SK-N-SH (cell line): ENCODE data around the gene RAI2. TPM values are rescaled to one million over a fixed set of nuclear protein-coding genes. Genes with fewer than 3 reads are reported as not detected.

Experiments
- CTCF ChIA-PET: fragments of 300-600, 350-600 bp; formaldehyde crosslinking; extraction: SDS; loops from one replicate; lab custom pipeline; 2021; lab: Yijun Ruan, JAX
- POLR2A ChIA-PET: fragments of 350-600 bp; sonication (Branson Sonifier 250); formaldehyde crosslinking; extraction: SDS; loops from one replicate; lab custom pipeline; 2020; ENCODE audit warnings: antibody characterized with exemption, inconsistent platforms; lab: Yijun Ruan, JAX
- DNase-seq: peaks from one replicate; pipeline ENCODE4 v3.0.0; 2012
- H2AFZ ChIP-seq: fragments of 200-600 bp; sonication (generic); 2 replicates; pipeline ENCODE4 v1.8.1; 2016; ENCODE audit warnings: antibody characterized with exemption, mild to moderate bottlenecking, low read depth
- H3F3A ChIP-seq: fragments of 200-600 bp; sonication (generic); replicated peaks from 2 replicates; pipeline ENCODE3; 2016; ENCODE audit warnings: antibody characterized with exemption, mild to moderate bottlenecking; ENCODE audit not compliant: insufficient read depth
- H3K27ac ChIP-seq, 2 experiments: fragments of 200-500 bp in 1 of 2; fragments of 200-600 bp in 1 of 2; sonication (Bioruptor generic) in 1 of 2; sonication (generic), shearing (Covaris generic) in 1 of 2; 2 replicates each; pipeline versions ENCODE4 v1.5.1 to v1.6.1; 2014 to 2016; ENCODE audit warnings: low read depth in 2 of 2, inconsistent platforms in 1 of 2, low read length in 1 of 2, mild to moderate bottlenecking in 1 of 2, mixed read lengths in 1 of 2
- H3K27me3 ChIP-seq: fragments of 200-600 bp; sonication (generic), shearing (Covaris generic); 2 replicates; pipeline ENCODE4 v1.6.1; 2016; ENCODE audit warnings: mixed run types; ENCODE audit not compliant: insufficient read depth
- H3K36me3 ChIP-seq, 2 experiments: fragments of 200-500 bp in 1 of 2; fragments of 200-600 bp in 1 of 2; sonication (Bioruptor generic) in 1 of 2; sonication (generic) in 1 of 2; replicated peaks in 1 of 2; 2 replicates each; pipeline versions ENCODE3 to v1.5.1; 2014 to 2016; ENCODE audit warnings: low read length in 1 of 2, mild to moderate bottlenecking in 1 of 2; ENCODE audit not compliant: insufficient read depth in 2 of 2, control insufficient read depth in 1 of 2
- H3K4me1 ChIP-seq, 2 experiments: fragments of 200-500 bp in 1 of 2; fragments of 200-600 bp in 1 of 2; sonication (Bioruptor generic) in 1 of 2; sonication (generic), shearing (Covaris generic) in 1 of 2; 2 replicates each; pipeline versions ENCODE4 v1.5.1 to v1.6.1; 2014 to 2016; ENCODE audit warnings: low read depth in 1 of 2, low read length in 1 of 2, mixed run types in 1 of 2; ENCODE audit not compliant: insufficient read depth in 2 of 2, control insufficient read depth in 1 of 2
- H3K4me2 ChIP-seq: fragments of 200-600 bp; sonication (generic), shearing (Covaris generic); 2 replicates; pipeline ENCODE4 v1.6.1; 2017; ENCODE audit warnings: mixed run types
- H3K4me3 ChIP-seq, 2 experiments: fragments of 200-500 bp in 1 of 2; fragments of 200-600 bp in 1 of 2; sonication (Bioruptor generic) in 1 of 2; sonication (generic), shearing (Covaris generic) in 1 of 2; 2 replicates each; pipeline versions ENCODE4 v1.5.1 to v1.8.1; 2014 to 2016; ENCODE audit warnings: low read depth in 2 of 2, inconsistent platforms in 1 of 2, low read length in 1 of 2, mild to moderate bottlenecking in 1 of 2, mixed read lengths in 1 of 2, moderate library complexity in 1 of 2
- H3K79me2 ChIP-seq: fragments of 200-600 bp; sonication (generic); 2 replicates; pipeline ENCODE4 v1.8.1; 2017; ENCODE audit warnings: mild to moderate bottlenecking; ENCODE audit not compliant: insufficient read depth
- H3K9ac ChIP-seq: fragments of 200-600 bp; sonication (generic); 2 replicates; pipeline ENCODE4 v1.6.1; 2017; ENCODE audit warnings: mixed run types
- H3K9me2 ChIP-seq: fragments of 200-600 bp; sonication (generic); 2 replicates; pipeline ENCODE4 v1.6.1; 2017; ENCODE audit warnings: mixed run types
- H3K9me3 ChIP-seq: fragments of 200-600 bp; sonication (generic); 2 replicates; pipeline ENCODE4 v1.6.1; 2017; ENCODE audit warnings: mixed run types, mild to moderate bottlenecking, moderate library complexity
- H4K20me1 ChIP-seq: fragments of 200-600 bp; sonication (generic); 2 replicates; pipeline ENCODE4 v1.6.1; 2017; ENCODE audit warnings: mild to moderate bottlenecking, mixed run types; ENCODE audit not compliant: insufficient read depth
- CHD2 ChIP-seq: fragments of 150-350 bp; IDR thresholded peaks from 2 replicates; pipeline ENCODE4 v1.6.1; 2018; ENCODE audit warnings: low read length; ENCODE audit not compliant: partially characterized antibody
- EP300 ChIP-seq, 2 experiments: IDR thresholded peaks; 2 replicates each; pipeline versions ENCODE4 v1.4.0 to v1.6.1; 2012; ENCODE audit warnings: borderline replicate concordance in 1 of 2, low read depth in 1 of 2, low read length in 1 of 2
- FOXM1 ChIP-seq: IDR thresholded peaks from 2 replicates; pipeline ENCODE4 v1.4.0; 2012; ENCODE audit warnings: low read depth, mild to moderate bottlenecking
- GABPA ChIP-seq: IDR thresholded peaks from 2 replicates; pipeline ENCODE4 v1.4.0; 2012; ENCODE audit warnings: low read depth, mild to moderate bottlenecking
- IRF3 ChIP-seq: fragments of 150-350 bp; IDR thresholded peaks from 2 replicates; pipeline ENCODE4 v1.6.1; 2016; ENCODE audit warnings: mild to moderate bottlenecking, low read depth, low read length
- JUND ChIP-seq: IDR thresholded peaks from 2 replicates; pipeline ENCODE4 v1.4.0; 2012
- MEF2A ChIP-seq: IDR thresholded peaks from 2 replicates; pipeline ENCODE4 v1.4.0; 2012; ENCODE audit warnings: low read depth, borderline replicate concordance
- NFIC ChIP-seq: IDR thresholded peaks from 2 replicates; pipeline ENCODE4 v1.4.0; 2012; ENCODE audit warnings: borderline replicate concordance
- NRF1 ChIP-seq: IDR thresholded peaks from 2 replicates; pipeline ENCODE4 v1.6.1; 2012; ENCODE audit warnings: low read depth, mild to moderate bottlenecking, low read length
- POLR2AphosphoS5 ChIP-seq: IDR thresholded peaks from 2 replicates; pipeline ENCODE4 v1.6.1; 2012; ENCODE audit warnings: low read depth, low read length
- RCOR1 ChIP-seq: fragments of 150-350 bp; IDR thresholded peaks from 2 replicates; pipeline ENCODE4 v1.6.1; 2017; ENCODE audit warnings: antibody characterized with exemption, low read length
- REST ChIP-seq: IDR thresholded peaks from 2 replicates; pipeline ENCODE4 v1.6.1; 2012; ENCODE audit warnings: mild to moderate bottlenecking, low read depth, low read length, moderate library complexity
- RXRA ChIP-seq: IDR thresholded peaks from 2 replicates; pipeline ENCODE4 v1.4.0; 2012; ENCODE audit warnings: low read depth, mild to moderate bottlenecking, borderline replicate concordance
- SIN3A ChIP-seq: IDR thresholded peaks from 2 replicates; pipeline ENCODE4 v1.6.1; 2012; ENCODE audit warnings: low read depth, mild to moderate bottlenecking, low read length, moderate library complexity, borderline replicate concordance
- SMC3 ChIP-seq: IDR thresholded peaks from 2 replicates; pipeline ENCODE4 v1.6.1; 2012; ENCODE audit warnings: low read depth, low read length, improper control_type of control experiment
- TEAD4 ChIP-seq: IDR thresholded peaks from 2 replicates; pipeline ENCODE4 v1.4.0; 2012; ENCODE audit warnings: mild to moderate bottlenecking, borderline replicate concordance; ENCODE audit not compliant: insufficient read depth
- YY1 ChIP-seq: IDR thresholded peaks from 2 replicates; pipeline ENCODE4 v1.4.0; 2012; ENCODE audit warnings: low read depth, mild to moderate bottlenecking
- whole genome bisulfite sequencing: methylation state at CpG from one replicate; pipeline ENCODE4 v1.1.6; 2017; ENCODE audit warnings: low lambda C conversion rate; 5-methylcytosine and 5-hydroxymethylcytosine counted together
- polyA plus RNA-seq, 3 experiments: library from polyadenylated mRNA; depleted of rRNA; stranded (reverse); fragments of >200 nt; gene quantifications; 2 replicates each; pipeline ENCODE4 v1.2.3, GENCODE V29; 2012
- TF ChIP-seq, protein P1 (sequence below): IDR thresholded peaks from 2 replicates; pipeline ENCODE4 v1.4.0; 2012; ENCODE audit warnings: low read depth
- TF ChIP-seq, protein P2 (sequence below): IDR thresholded peaks from 2 replicates; pipeline ENCODE4; 2012

RAI2 gene
- polyA plus RNA-seq, 1 of the 3 experiments (the other 2 are of a cell fraction) = 0.07 TPM

DNA sequence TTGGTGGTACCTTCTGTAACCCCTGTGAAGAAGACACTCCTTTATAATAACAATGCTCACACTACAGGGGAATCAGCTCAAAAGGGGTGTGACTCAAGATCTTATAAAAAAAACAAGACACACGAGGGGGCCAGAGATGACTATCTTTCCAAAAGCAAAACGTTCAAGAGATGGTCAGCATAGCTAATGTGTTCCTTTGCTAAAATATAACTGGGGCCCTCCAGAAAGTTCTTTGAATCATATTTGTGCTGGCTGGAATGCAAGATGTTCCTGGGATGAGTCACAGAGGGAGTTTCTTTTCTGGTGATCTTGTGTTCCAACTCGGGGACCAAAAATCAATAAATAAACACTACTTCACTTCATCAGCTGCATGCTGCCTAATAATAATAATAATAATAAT lies 46.5 kb downstream of the RAI2 start:
- no peaks in the 10 kb centered on the region for H4K20me1 ChIP-seq
- no peaks in the 10 kb centered on the region; the same call in 1 of the 2 replicates for H3K27me3 ChIP-seq
- 0 out of 2 replicates have a peak overlapping the region, but pooled peaks have one; percentile 28 for H3K4me2 ChIP-seq
- no peaks in the 10 kb centered on the region for H3F3A ChIP-seq
- no peak overlapping the region for H3K9ac ChIP-seq
- DNase-seq = no peak
- no peaks in the 10 kb centered on the region for H3K4me1 ChIP-seq
- no peak overlapping the region for H3K4me3 ChIP-seq
- no peak for TF ChIP-seq NRF1
- H3K27ac ChIP-seq = no peak overlapping the region
- no peaks in the 10 kb centered on the region for H3K9me3 ChIP-seq
- no peaks in the 10 kb centered on the region for H3K36me3 ChIP-seq
- H2AFZ ChIP-seq = no peak overlapping the region
- no peaks in the 10 kb centered on the region for H3K9me2 ChIP-seq
- no peaks in the 10 kb centered on the region for H3K79me2 ChIP-seq
- ChIA-PET CTCF (interaction anchor here (1.8 to 4.3 kb wide), 3 partner anchors 15 to 395 kb away, joined by 4 to 12 read pairs (median 8); no protein-coding TSS in a partner anchor), POLR2A (no interaction called here)
- WGBS = 6% methylated on average over 3 of the region's 3 CpGs

DNA sequence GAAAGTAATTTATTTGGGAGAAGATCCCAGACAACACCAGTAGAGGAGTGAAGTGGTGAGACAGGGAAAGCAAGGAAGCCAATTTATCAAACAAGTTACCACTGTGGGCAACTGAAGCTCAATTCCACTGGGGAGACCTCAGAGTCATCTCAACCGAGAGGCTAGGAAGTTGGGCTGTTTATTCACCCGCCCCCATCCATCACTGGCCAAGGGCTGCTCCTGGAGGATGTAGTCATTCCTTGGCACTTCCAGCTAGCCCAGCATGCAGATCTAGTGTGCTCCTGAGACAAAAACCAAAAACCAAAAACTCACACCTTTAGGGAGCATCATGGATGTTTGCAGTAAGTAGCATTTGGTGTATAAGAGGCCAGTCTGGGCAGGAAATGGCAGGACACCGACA lies 47.0 kb downstream of the RAI2 start:
- no peak for DNase-seq
- Histone ChIP-seq H3K4me1 (no peaks in the 10 kb centered on the region), H3K79me2 (no peaks in the 10 kb centered on the region), H3K9me2 (no peaks in the 10 kb centered on the region), H4K20me1 (no peaks in the 10 kb centered on the region), H3K4me3 (no peak overlapping the region), H3F3A (no peaks in the 10 kb centered on the region), H3K9ac (no peak overlapping the region), H3K4me2 (0 out of 2 replicates have a peak overlapping the region, but pooled peaks have one; percentile 28), H3K36me3 (no peaks in the 10 kb centered on the region), H3K27me3 (no peaks in the 10 kb centered on the region; the same call in 1 of the 2 replicates), H3K27ac (no peak overlapping the region), H3K9me3 (no peaks in the 10 kb centered on the region), H2AFZ (no peak overlapping the region)
- POLR2A ChIA-PET = no interaction called here
- WGBS = 48% methylated on average over 3 of the region's 3 CpGs
- TF ChIP-seq SMC3 (no peak), CHD2 (no peak), YY1 (no peak), RXRA (no peak), GABPA (no peak)
- TF ChIP-seq, protein P1, sequence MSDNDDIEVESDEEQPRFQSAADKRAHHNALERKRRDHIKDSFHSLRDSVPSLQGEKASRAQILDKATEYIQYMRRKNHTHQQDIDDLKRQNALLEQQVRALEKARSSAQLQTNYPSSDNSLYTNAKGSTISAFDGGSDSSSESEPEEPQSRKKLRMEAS = no peak
- CTCF ChIA-PET = interaction anchor here (1.5 to 4.3 kb wide), 4 partner anchors 15 to 396 kb away, joined by 3 to 12 read pairs (median 8); no protein-coding TSS in a partner anchor

- Histone ChIP-seq H3F3A (no peaks in the 10 kb centered on the region), H3K4me3 (no peak overlapping the region), H3K9ac (no peak overlapping the region), H2AFZ (no peak overlapping the region), H3K4me1 (no peaks in the 10 kb centered on the region), H3K36me3 (no peaks in the 10 kb centered on the region), H3K9me2 (no peaks in the 10 kb centered on the region), H3K79me2 (no peaks in the 10 kb centered on the region), H3K27ac (no peak overlapping the region), H3K27me3 (no peaks in the 10 kb centered on the region), H3K9me3 (no peaks in the 10 kb centered on the region), H3K4me2 (no peak overlapping the region), H4K20me1 (no peaks in the 10 kb centered on the region)
- DNase-seq = no peak
- 22% methylated on average over 3 of the region's 3 CpGs for WGBS
- CTCF ChIA-PET = interaction anchor here (0.8 to 4.3 kb wide), 17 partner anchors 10 to 565 kb away, joined by 3 to 12 read pairs (median 4); partner anchors contain the start of gene RAI2
- POLR2A ChIA-PET = no interaction called here
- no peak for TF ChIP-seq EP300 (IDR thresholded peaks at IDR 0.05; ENCODE audit: borderline replicate concordance in 1 of 2, low read depth in 1 of 2, low read length in 1 of 2)
- no peak for TF ChIP-seq SIN3A
- TF ChIP-seq, protein P2, sequence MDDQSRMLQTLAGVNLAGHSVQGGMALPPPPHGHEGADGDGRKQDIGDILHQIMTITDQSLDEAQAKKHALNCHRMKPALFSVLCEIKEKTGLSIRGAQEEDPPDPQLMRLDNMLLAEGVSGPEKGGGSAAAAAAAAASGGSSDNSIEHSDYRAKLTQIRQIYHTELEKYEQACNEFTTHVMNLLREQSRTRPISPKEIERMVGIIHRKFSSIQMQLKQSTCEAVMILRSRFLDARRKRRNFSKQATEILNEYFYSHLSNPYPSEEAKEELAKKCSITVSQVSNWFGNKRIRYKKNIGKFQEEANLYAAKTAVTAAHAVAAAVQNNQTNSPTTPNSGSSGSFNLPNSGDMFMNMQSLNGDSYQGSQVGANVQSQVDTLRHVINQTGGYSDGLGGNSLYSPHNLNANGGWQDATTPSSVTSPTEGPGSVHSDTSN = no peak
- TF ChIP-seq MEF2A = no peak
- no peak for TF ChIP-seq NFIC
- no peak for TF ChIP-seq JUND
- TF ChIP-seq TEAD4 = no peak
- no peak for TF ChIP-seq FOXM1
- no peak for TF ChIP-seq IRF3
- TF ChIP-seq POLR2AphosphoS5 = no peak
- no peak for TF ChIP-seq RCOR1
- TF ChIP-seq REST = no peak
Observed at GRCh38 chrX:17813277-17813676, 47.8 kb downstream of the RAI2 start.
